SK-N-SH treated with all-trans-retinoic acid at 6 μM for 48 hours (cell line): Measurements from ENCODE around the gene PHLDB1.
A peak's percentile ranks its signal among the peaks of the same experiment; 100 is the strongest.

ENCODE experiments used
- ARNTL ChIP-seq: fragments of 450-650 bp; formaldehyde crosslinking; IDR thresholded peaks from 2 replicates; pipeline ENCODE4 v1.5.0; 2020; ENCODE audit warnings: low read depth, mild to moderate bottlenecking, moderate library complexity, borderline replicate concordance
- BACH2 ChIP-seq: fragments of 250-450 bp; sonication (Bioruptor Pico); IDR thresholded peaks from 2 replicates; pipeline ENCODE4 v1.9.0; 2021; ENCODE audit warnings: mild to moderate bottlenecking, borderline replicate concordance
- CREB5 ChIP-seq: fragments of 250-450 bp; sonication (Bioruptor Pico); IDR thresholded peaks from 2 replicates; pipeline ENCODE4 v1.5.1; 2020; ENCODE audit warnings: low read depth, mild to moderate bottlenecking, moderate library complexity
- CSDC2 ChIP-seq: fragments of 250-450 bp; sonication (Bioruptor Pico); IDR thresholded peaks from 2 replicates; pipeline ENCODE4 v1.5.0; 2020; ENCODE audit warnings: mild to moderate bottlenecking, moderate library complexity
- ESRRG ChIP-seq: fragments of 250-450 bp; sonication (Bioruptor Pico); IDR thresholded peaks from 2 replicates; pipeline ENCODE4 v1.6.1; 2021; ENCODE audit warnings: mild to moderate bottlenecking
- PATZ1 ChIP-seq: fragments of 250-450 bp; sonication (Bioruptor Pico); IDR thresholded peaks from 2 replicates; pipeline ENCODE4 v1.8.0; 2020; ENCODE audit warnings: mild to moderate bottlenecking, moderate library complexity, borderline replicate concordance
- PPARA ChIP-seq: fragments of 250-450 bp; sonication (Bioruptor Pico); IDR thresholded peaks from 2 replicates; pipeline ENCODE4 v1.5.0; 2020; ENCODE audit warnings: mild to moderate bottlenecking, borderline replicate concordance
- TCF4 ChIP-seq: fragments of 250-450 bp; sonication (Bioruptor Pico); IDR thresholded peaks from 2 replicates; pipeline ENCODE4 v1.8.0; 2021; ENCODE audit warnings: mild to moderate bottlenecking, moderate library complexity, borderline replicate concordance
- TOX ChIP-seq: fragments of 250-450 bp; sonication (Bioruptor Pico); IDR thresholded peaks from 2 replicates; pipeline ENCODE4 v1.8.0; 2021; ENCODE audit warnings: mild to moderate bottlenecking, moderate library complexity, borderline replicate concordance
- ZNF565 ChIP-seq: fragments of 450-650 bp; formaldehyde crosslinking; conservative IDR thresholded peaks from 2 replicates; pipeline ENCODE4 v1.5.0; 2020; ENCODE audit warnings: low read depth, mild to moderate bottlenecking, moderate library complexity
- TF ChIP-seq, protein P1 (sequence below): fragments of 250-450 bp; sonication (Bioruptor Pico); IDR thresholded peaks from 2 replicates; pipeline ENCODE4 v1.5.1; 2021; ENCODE audit warnings: mild to moderate bottlenecking, moderate library complexity

- no peak for TF ChIP-seq BACH2 (CRISPR knock-in tag)
- no peak for TF ChIP-seq TOX (CRISPR knock-in tag)
- TF ChIP-seq CREB5 (CRISPR knock-in tag) = no peak
- TF ChIP-seq TCF4 (CRISPR knock-in tag) = no peak
- TF ChIP-seq CSDC2 (CRISPR knock-in tag) = no peak
- no peak for TF ChIP-seq PPARA
- no peak for TF ChIP-seq ARNTL (CRISPR knock-in tag)
- TF ChIP-seq PATZ1 (CRISPR knock-in tag) = peak; percentile 89; the same call in 1 of the 2 replicates
- no peak for TF ChIP-seq ZNF565 (CRISPR knock-in tag)
- no peak for TF ChIP-seq ESRRG (CRISPR knock-in tag)
- TF ChIP-seq, protein P1, sequence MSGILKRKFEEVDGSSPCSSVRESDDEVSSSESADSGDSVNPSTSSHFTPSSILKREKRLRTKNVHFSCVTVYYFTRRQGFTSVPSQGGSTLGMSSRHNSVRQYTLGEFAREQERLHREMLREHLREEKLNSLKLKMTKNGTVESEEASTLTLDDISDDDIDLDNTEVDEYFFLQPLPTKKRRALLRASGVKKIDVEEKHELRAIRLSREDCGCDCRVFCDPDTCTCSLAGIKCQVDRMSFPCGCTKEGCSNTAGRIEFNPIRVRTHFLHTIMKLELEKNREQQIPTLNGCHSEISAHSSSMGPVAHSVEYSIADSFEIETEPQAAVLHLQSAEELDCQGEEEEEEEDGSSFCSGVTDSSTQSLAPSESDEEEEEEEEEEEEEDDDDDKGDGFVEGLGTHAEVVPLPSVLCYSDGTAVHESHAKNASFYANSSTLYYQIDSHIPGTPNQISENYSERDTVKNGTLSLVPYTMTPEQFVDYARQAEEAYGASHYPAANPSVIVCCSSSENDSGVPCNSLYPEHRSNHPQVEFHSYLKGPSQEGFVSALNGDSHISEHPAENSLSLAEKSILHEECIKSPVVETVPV (CRISPR knock-in tag) = no peak
These were observed 8.0 kb downstream of the PHLDB1 start for GRCh38 chr11:118615282-118615975.
